HepG2 (cell line): ENCODE measurements around the gene SNX2. TPM values are rescaled to one million over a fixed set of nuclear protein-coding genes. Genes with fewer than 3 reads are reported as not detected.

Experiments used
- ATAC-seq: fragments of 200-7000 bp; cut with Tn5 transposase; 3 replicates; pipeline ENCODE4 v1.9.1; 2020; ENCODE audit warnings: mild to moderate bottlenecking, moderate library complexity
- BruUV-seq: library from RNA; stranded (reverse); fragments of 400-500 nt; replicated peaks from 2 replicates; lab custom pipeline; 2021; lab: Mats Ljungman, UMichigan
- CTCF ChIA-PET: fragments of 300-600 bp; formaldehyde crosslinking; extraction: SDS; loops from one replicate; lab custom pipeline; 2021; ENCODE audit warnings: low total read pairs, inconsistent platforms, low intra/inter-chr PET ratio; lab: Yijun Ruan, JAX
- POLR2A ChIA-PET: fragments of 350-600 bp; sonication (Branson Sonifier 250); formaldehyde crosslinking; loops from one replicate; lab custom pipeline; 2020; ENCODE audit warnings: antibody characterized with exemption, inconsistent platforms; lab: Yijun Ruan, JAX
- DNase-seq: peaks from one replicate; pipeline ENCODE4 v3.0.0-alpha.2; 2015; ENCODE audit warnings: low spot score
- FAIRE-seq: peaks from 3 replicates; lab custom pipeline; 2011; peaks lifted over from hg19 to GRCh38; lab: Jason Lieb, UNC
- H2AFZ ChIP-seq: one replicate; pipeline ENCODE4 v1.6.1; 2011; ENCODE audit warnings: low read length, inconsistent platforms
- H3K27ac ChIP-seq: fragments of 300-600 bp; 3 replicates; pipeline ENCODE4 v1.8.0; 2011; ENCODE audit warnings: mixed run types, mild to moderate bottlenecking, mixed read lengths, low read length, inconsistent platforms; ENCODE audit not compliant: insufficient read depth; ENCODE audit errors: extremely low read length
- H3K27me3 ChIP-seq, 2 experiments: fragments of 200-600 bp in 1 of 2; 2 replicates in 1 of 2; 3 replicates in 1 of 2; pipeline versions ENCODE4 v1.6.0 to v1.8.0; 2011; ENCODE audit warnings: low read length in 2 of 2, mild to moderate bottlenecking in 2 of 2, moderate library complexity in 2 of 2, inconsistent platforms in 1 of 2; ENCODE audit not compliant: insufficient read depth in 2 of 2, control insufficient read depth in 1 of 2
- H3K36me3 ChIP-seq, 2 experiments: fragments of 200-600 bp in 1 of 2; replicated peaks in 1 of 2; 2 replicates in 1 of 2; 3 replicates in 1 of 2; pipeline versions ENCODE4 v1.5.1 to v1.8.0; 2011; ENCODE audit warnings: low read length in 2 of 2, inconsistent platforms in 1 of 2; ENCODE audit not compliant: insufficient read depth in 2 of 2, control insufficient read depth in 1 of 2
- H3K4me1 ChIP-seq: 2 replicates; pipeline ENCODE4 v1.5.1; 2012; ENCODE audit warnings: low read length, inconsistent platforms; ENCODE audit not compliant: insufficient read depth
- H3K4me2 ChIP-seq: 2 replicates; pipeline ENCODE4 v1.6.0; 2011; ENCODE audit warnings: low read depth, low read length, inconsistent platforms
- H3K4me3 ChIP-seq, 3 experiments: fragments of 200-600 bp in 1 of 3; sonication (generic), shearing (Covaris generic) in 1 of 3; replicated peaks in 1 of 3; 2 replicates each; pipeline ENCODE4 v1.5.1; 2011 to 2016; ENCODE audit warnings: low read length in 3 of 3, inconsistent platforms in 2 of 3, low read depth in 2 of 3, mild to moderate bottlenecking in 2 of 3, control low read depth in 1 of 3, mixed read lengths in 1 of 3; ENCODE audit not compliant: insufficient read depth in 1 of 3
- H3K79me2 ChIP-seq: one replicate; pipeline ENCODE4 v1.6.1; 2011; ENCODE audit warnings: low read length, inconsistent platforms; ENCODE audit not compliant: insufficient read depth
- H3K9ac ChIP-seq: 2 replicates; pipeline ENCODE4 v1.6.0; 2011; ENCODE audit warnings: mild to moderate bottlenecking, low read depth, low read length, inconsistent platforms; ENCODE audit not compliant: insufficient read depth
- H3K9me3 ChIP-seq: 2 replicates; pipeline ENCODE4 v1.5.1; 2012; ENCODE audit warnings: mild to moderate bottlenecking, low read length
- H4K20me1 ChIP-seq: 2 replicates; pipeline ENCODE4 v1.6.0; 2011; ENCODE audit warnings: inconsistent platforms, mild to moderate bottlenecking, low read length, moderate library complexity; ENCODE audit not compliant: insufficient read depth
- HOXA7 ChIP-seq: sonication (generic); formaldehyde crosslinking; IDR thresholded peaks from 2 replicates; pipeline ENCODE4 v1.8.1; 2022; ENCODE audit warnings: mild to moderate bottlenecking, missing genetic modification reagents, moderate library complexity
- ISX ChIP-seq: sonication (generic); formaldehyde crosslinking; conservative IDR thresholded peaks from 2 replicates; pipeline ENCODE4 v1.5.0; 2020; ENCODE audit warnings: missing genetic modification reagents
- KDM1A ChIP-seq: IDR thresholded peaks from 2 replicates; pipeline ENCODE4 v1.6.1; 2016; ENCODE audit warnings: missing compliant biosample characterization
- KMT2A ChIP-seq: sonication (generic); formaldehyde crosslinking; IDR thresholded peaks from 2 replicates; pipeline ENCODE4 v1.4.0; 2020; ENCODE audit warnings: missing genetic modification reagents
- NFE2L2 ChIP-seq: fragments of 150-350 bp; IDR thresholded peaks from 2 replicates; pipeline ENCODE4 v1.6.1; 2014; ENCODE audit warnings: low read length
- RBM39 ChIP-seq: fragments of 200-400 bp; formaldehyde crosslinking; IDR thresholded peaks from one replicate; pipeline ENCODE4 v1.6.1; 2018; ENCODE audit warnings: antibody characterized with exemption, mild to moderate bottlenecking, low read depth, low read length; ENCODE audit not compliant: poor library complexity, severe bottlenecking
- SCMH1 ChIP-seq: sonication (generic); formaldehyde crosslinking; IDR thresholded peaks from 2 replicates; pipeline ENCODE4 v1.9.0; 2021; ENCODE audit warnings: missing genetic modification reagents, mild to moderate bottlenecking, borderline replicate concordance
- SNRNP70 ChIP-seq: fragments of 200-400 bp; formaldehyde crosslinking; IDR thresholded peaks from 2 replicates; pipeline ENCODE4 v1.6.1; 2017; ENCODE audit warnings: mild to moderate bottlenecking, low read depth, low read length, moderate library complexity
- SP140L ChIP-seq: sonication (generic); formaldehyde crosslinking; IDR thresholded peaks from 2 replicates; pipeline ENCODE4 v1.4.0; 2020; ENCODE audit warnings: missing genetic modification reagents, borderline replicate concordance
- ZFP36 ChIP-seq: fragments of 150-350 bp; IDR thresholded peaks from 2 replicates; pipeline ENCODE4 v1.6.1; 2018; ENCODE audit warnings: borderline replicate concordance, low read length, low read depth; ENCODE audit not compliant: partially characterized antibody
- ZNF431 ChIP-seq: sonication (generic); formaldehyde crosslinking; IDR thresholded peaks from 2 replicates; pipeline ENCODE4 v1.9.0; 2022; ENCODE audit warnings: missing genetic modification reagents, low read depth, mild to moderate bottlenecking, borderline replicate concordance
- ZNF792 ChIP-seq: IDR thresholded peaks from 2 replicates; pipeline ENCODE4 v1.6.1; 2016
- ZSCAN29 ChIP-seq: sonication (generic); formaldehyde crosslinking; conservative IDR thresholded peaks from 2 replicates; pipeline ENCODE4 v1.4.0; 2020; ENCODE audit warnings: mild to moderate bottlenecking, missing genetic modification reagents
- WGBS: methylation state at CpG from one replicate; pipeline ENCODE4 v1.1.6; 2017; ENCODE audit warnings: low lambda C conversion rate; 5-methylcytosine and 5-hydroxymethylcytosine counted together
- in situ Hi-C: cut with HindIII; loops from 2 replicates; pipeline ENCODE4 v1.10.0; 2017; ENCODE audit warnings: low pct_unique_long_range_greater_than_20kb; ENCODE audit not compliant: extremely low pct_ligation_motif_present
- intact Hi-C: fragments of 100-400 bp; cut with micrococcal nuclease; formaldehyde crosslinking; loops from one replicate; pipeline ENCODE4 v1.10.0; 2022; ENCODE audit not compliant: unreplicated experiment
- polyA plus RNA-seq, 8 experiments: library from polyadenylated mRNA; depleted of rRNA in 3 of 8; stranded (reverse) in 7 of 8; unstranded in 1 of 8; fragments of >200 nt; fragmentation: Illumina TruSeq in 4 of 8; extraction: Trizol in 4 of 8; gene quantifications; 2 replicates each; pipeline versions ENCODE4 v1.2.1 to v1.2.3, GENCODE V29; 2011 to 2016; ENCODE audit warnings: low read depth in 4 of 8, missing spikeins in 1 of 8, mixed read lengths in 1 of 8; ENCODE audit not compliant: insufficient read depth in 1 of 8
- total RNA-seq, 5 experiments: library from RNA; depleted of rRNA; stranded (reverse); fragments of >200 nt; fragmentation: Illumina TruSeq; extraction: Trizol; gene quantifications; 2 replicates each; pipeline ENCODE4 v1.2.3, GENCODE V29; 2016; ENCODE audit warnings: low read depth in 1 of 5
- TF ChIP-seq, protein P1 (sequence below): sonication (generic); formaldehyde crosslinking; IDR thresholded peaks from 2 replicates; pipeline ENCODE4 v1.5.1; 2020; ENCODE audit warnings: missing genetic modification reagents, mild to moderate bottlenecking, borderline replicate concordance

SNX2 gene
- total and polyA plus RNA-seq, 2 of the 13 experiments (the other 11 are each of a cell fraction or from before 2014, with no cell fraction given) = 26.4 to 78.8 TPM

DNA sequence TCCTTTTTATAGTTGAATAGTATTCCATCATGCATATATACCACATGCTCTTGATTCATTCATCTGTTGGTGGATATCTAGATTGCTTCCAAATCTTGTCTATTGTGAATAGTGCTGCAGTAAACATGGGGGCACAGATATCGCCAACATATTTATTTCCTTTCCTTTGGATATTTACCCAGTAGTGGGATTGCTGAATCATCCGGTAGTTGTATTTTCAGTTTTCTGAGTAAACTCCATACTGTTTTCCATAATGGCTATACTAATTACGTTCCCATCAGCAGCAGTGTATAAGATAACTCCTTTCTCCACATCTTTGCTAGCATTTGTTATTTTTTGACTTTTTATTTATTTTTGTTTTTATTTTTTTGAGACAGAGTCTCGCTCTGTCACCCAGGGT is 3.3 kb downstream of the SNX2 start:
- Histone ChIP-seq H4K20me1 (peaks cover 13% of the 10 kb centered on the region), H3K4me1 (peaks cover 42% of the 10 kb centered on the region), H3K4me3 (no peak overlapping the region), H3K4me2 (0 out of 2 replicates have a peak overlapping the region, but pooled peaks have one; percentile 81)
- POLR2A ChIA-PET = no interaction called here
- no TSS peak for BruUV-seq
- DNase-seq (no peak), FAIRE-seq (no peak)
- in situ Hi-C loops = no loop called here
- TF ChIP-seq ZSCAN29 (CRISPR knock-in tag) (no peak), ISX (CRISPR knock-in tag) (no peak), SP140L (no peak), HOXA7 (CRISPR knock-in tag) (no peak), NFE2L2 (no peak), SNRNP70 (no peak), KMT2A (CRISPR knock-in tag) (no peak), ZFP36 (no peak), SCMH1 (CRISPR knock-in tag) (no peak), RBM39 (no peak), KDM1A (CRISPR knock-in tag) (no peak), ZNF431 (no peak), ZNF792 (CRISPR knock-in tag) (no peak)
- TF ChIP-seq, protein P1, sequence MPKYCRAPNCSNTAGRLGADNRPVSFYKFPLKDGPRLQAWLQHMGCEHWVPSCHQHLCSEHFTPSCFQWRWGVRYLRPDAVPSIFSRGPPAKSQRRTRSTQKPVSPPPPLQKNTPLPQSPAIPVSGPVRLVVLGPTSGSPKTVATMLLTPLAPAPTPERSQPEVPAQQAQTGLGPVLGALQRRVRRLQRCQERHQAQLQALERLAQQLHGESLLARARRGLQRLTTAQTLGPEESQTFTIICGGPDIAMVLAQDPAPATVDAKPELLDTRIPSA (CRISPR knock-in tag) = no peak
- TF ChIP-seq, all 625 proteins: peak for 0
- CTCF ChIA-PET = no interaction called here
- no peak overlapping the region for H3K9ac ChIP-seq
- peaks cover 66% of the 10 kb centered on the region for H3K79me2 ChIP-seq
- intact Hi-C loops = loop anchor here (5.0 kb wide), 1 partner anchor 259 kb away; the partner anchor contains the start of gene PPIC
- H3K36me3 ChIP-seq = no peaks in the 10 kb centered on the region
- H2AFZ ChIP-seq = no peak overlapping the region
- no peaks in the 10 kb centered on the region for H3K9me3 ChIP-seq
- H3K27me3 ChIP-seq = no peaks in the 10 kb centered on the region; a peak in 1 of 5 replicates
- ATAC-seq = no peak
- H3K27ac ChIP-seq = no peak overlapping the region
- WGBS = 97% methylated on average over 4 of the region's 4 CpGs
